ENCODE data around the gene HMBS. TPM values are rescaled to one million over a fixed set of nuclear protein-coding genes. Genes with fewer than 3 reads are reported as not detected.

The HMBS gene
- total RNA-seq, 4 donors from 2014 or later = 1.2 to 27.1 (median 9.8) TPM

DNA sequence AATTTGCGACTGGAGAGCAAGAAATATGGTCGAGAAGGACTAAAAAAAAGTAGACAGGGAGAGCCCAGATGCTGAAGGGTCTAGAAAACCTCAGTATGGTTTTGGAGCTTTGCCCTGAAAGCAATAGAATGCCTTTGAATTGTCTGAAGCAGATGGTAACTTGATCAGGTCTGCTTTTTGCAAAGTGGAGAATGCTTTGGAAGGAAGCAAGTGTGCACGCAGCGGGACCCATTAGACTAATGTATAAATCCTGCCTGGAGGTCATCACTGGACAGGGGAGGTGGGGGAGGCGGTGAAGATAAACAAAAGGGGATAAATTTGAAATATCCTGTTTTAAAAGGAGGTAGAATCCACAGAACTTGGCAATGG is 35.9 kb downstream of the HMBS start:
- ATAC-seq = no peak
- H3K9me3 ChIP-seq = no peaks in the 10 kb centered on the region
- H3K4me1 ChIP-seq = peaks cover 2 to 33% (median 6%) of the 10 kb centered on the region in 3 donors
- H3K36me3 ChIP-seq = peaks cover 0 to 35% of the 10 kb centered on the region in 2 donors
- H3K4me3 ChIP-seq = peak overlapping the region; percentile 24 to 78
- no peaks in the 10 kb centered on the region for H3K27me3 ChIP-seq
- TF ChIP-seq CTCF (IDR thresholded peaks at IDR 0.05) (no peak), EP300 (IDR thresholded peaks at IDR 0.05) (no peak), POLR2A (IDR thresholded peaks at IDR 0.05) (no peak), POLR2AphosphoS5 (IDR thresholded peaks at IDR 0.05) (no peak)
- peak overlapping the region in 3 of 4 donors; percentile 86 to 91 (median 87) for H3K27ac ChIP-seq
- WGBS, 2 donors (ENCODE audit: low coverage in 1 of 2) = 7 to 11% methylated on average over 4 to 5 of the region's 5 CpGs

DNA sequence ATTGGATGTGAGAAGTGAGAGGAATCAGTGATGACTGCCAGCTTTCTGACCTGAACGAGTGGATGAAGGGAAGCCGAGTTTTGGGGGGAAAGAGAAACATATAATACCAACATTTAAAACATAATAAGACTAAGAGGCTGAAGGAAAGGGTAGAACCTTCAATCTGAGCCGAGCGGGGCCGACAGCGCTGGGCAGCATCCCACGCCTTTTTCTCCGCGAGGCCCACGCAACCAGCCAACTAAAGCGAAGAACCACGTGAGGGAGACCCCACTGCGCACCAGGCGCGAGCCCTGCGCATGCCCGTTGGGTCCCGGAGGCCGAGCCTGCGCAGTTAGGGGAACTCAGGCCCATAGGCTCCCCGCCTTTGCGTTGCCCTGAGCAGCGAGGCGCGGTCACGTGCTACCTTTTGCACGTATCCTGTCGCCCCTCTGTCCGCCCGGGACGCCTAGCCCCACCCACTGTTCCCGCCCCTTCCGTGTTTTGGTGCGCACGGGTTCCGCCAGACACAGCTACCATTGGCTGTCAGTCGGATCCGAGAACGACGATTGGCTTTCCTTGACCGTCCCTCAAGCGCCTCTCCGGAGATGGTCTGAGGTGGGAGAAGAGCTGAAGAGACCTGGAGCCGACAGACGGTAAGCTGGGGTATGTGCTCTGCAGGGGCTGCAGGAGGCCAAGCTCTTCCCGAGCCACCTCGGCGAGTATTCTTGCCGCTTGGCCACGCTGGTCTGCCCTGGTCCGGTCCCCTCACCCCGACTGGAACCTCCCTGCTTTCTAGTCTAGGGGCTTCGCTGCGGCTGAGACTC is 36.5 kb downstream of the HMBS start, which contains the start of gene HINFP:
TSS of gene HINFP (plus strand) at position 573 of the 803 bp plus-strand sequence. CDS start 5,365 bp downstream, outside the sequence.
- TF ChIP-seq EP300 (IDR thresholded peaks at IDR 0.05) (no peak), POLR2A (IDR thresholded peaks at IDR 0.05) (peak; percentile 64 to 79), POLR2AphosphoS5 (IDR thresholded peaks at IDR 0.05) (peak; percentile 86)
- Histone ChIP-seq H3K27ac (peak within 1 kb of the TSS; percentile 2 to 91 (median 86)), H3K27me3 (no peaks in the 10 kb centered on the region), H3K4me1 (peaks cover 2 to 39% (median 6%) of the 10 kb centered on the region in 3 donors), H3K36me3 (peaks cover 0 to 32% of the 10 kb centered on the region in 2 donors), H3K4me3 (peak within 1 kb of the TSS; percentile 43 to 78), H3K9me3 (no peaks in the 10 kb centered on the region)
- ATAC-seq = peak; percentile 99
- 0% methylated on average over 1 to 5 of the region's 54 CpGs for WGBS, 2 donors (ENCODE audit: low coverage in 1 of 2)

DNA sequence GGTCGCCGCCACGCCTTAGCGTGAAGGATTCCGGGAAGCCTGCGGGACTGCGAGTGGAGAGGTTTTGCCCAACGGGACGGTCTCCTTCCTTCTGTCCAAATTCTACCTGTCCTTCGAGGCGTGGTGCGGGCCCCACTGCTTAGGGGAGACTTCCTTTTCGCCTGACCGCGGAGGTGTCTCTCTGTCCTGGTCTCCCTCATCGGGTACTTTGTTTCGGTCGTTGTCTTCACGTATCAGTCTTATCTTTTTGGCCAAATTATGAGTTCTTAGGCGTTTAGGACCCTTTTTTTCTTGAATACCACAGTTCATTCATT is 37.1 kb downstream of the HMBS start:
- no peak for ATAC-seq
- TF ChIP-seq EP300 (IDR thresholded peaks at IDR 0.05) = no peak
- no peak for TF ChIP-seq POLR2AphosphoS5 (IDR thresholded peaks at IDR 0.05)
- no peak for TF ChIP-seq CTCF (IDR thresholded peaks at IDR 0.05)
- no peak for TF ChIP-seq POLR2A (IDR thresholded peaks at IDR 0.05)
- H3K27ac ChIP-seq = peak overlapping the region; percentile 2 to 91 (median 86)
- H3K36me3 ChIP-seq = peaks cover 0 to 30% of the 10 kb centered on the region in 2 donors
- no peaks in the 10 kb centered on the region for H3K27me3 ChIP-seq
- peaks cover 2 to 45% (median 6%) of the 10 kb centered on the region in 3 donors for H3K4me1 ChIP-seq
- peak overlapping the region; percentile 43 to 78 for H3K4me3 ChIP-seq
- H3K9me3 ChIP-seq = no peaks in the 10 kb centered on the region
- WGBS, 2 donors (ENCODE audit: low coverage in 1 of 2) = 0% methylated on average over 7 to 19 of the region's 20 CpGs

DNA sequence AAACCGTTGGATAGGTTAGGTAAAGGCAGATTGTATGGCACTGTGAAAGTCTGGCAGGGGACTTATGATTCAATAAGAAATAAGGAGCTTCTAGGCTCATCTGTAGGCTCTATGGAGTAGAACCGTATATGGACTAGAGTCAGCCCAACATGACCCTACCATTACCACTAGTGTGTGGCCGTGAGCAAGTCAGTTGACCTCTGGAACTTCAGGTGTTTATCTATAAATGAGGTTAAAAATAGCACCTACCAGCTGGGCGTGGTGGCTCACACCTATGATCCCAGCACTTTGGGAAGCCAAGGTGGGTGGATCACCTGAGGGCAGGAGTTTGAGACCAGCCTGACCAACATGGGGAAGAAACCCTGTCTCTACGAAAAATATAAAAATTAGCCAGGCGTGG is 41.1 kb downstream of the HMBS start:
- ATAC-seq = no peak
- Histone ChIP-seq H3K27ac (no peak overlapping the region), H3K4me3 (no peak overlapping the region), H3K4me1 (peaks cover 2 to 44% (median 6%) of the 10 kb centered on the region in 3 donors), H3K36me3 (peaks cover 0 to 67% of the 10 kb centered on the region in 2 donors), H3K9me3 (no peaks in the 10 kb centered on the region), H3K27me3 (no peaks in the 10 kb centered on the region)
- TF ChIP-seq CTCF (IDR thresholded peaks at IDR 0.05) (no peak), POLR2A (IDR thresholded peaks at IDR 0.05) (no peak), EP300 (IDR thresholded peaks at IDR 0.05) (no peak), POLR2AphosphoS5 (IDR thresholded peaks at IDR 0.05) (no peak)
- WGBS, 2 donors (ENCODE audit: low coverage in 1 of 2) = 79% methylated on average over 5 of the region's 6 CpGs

DNA sequence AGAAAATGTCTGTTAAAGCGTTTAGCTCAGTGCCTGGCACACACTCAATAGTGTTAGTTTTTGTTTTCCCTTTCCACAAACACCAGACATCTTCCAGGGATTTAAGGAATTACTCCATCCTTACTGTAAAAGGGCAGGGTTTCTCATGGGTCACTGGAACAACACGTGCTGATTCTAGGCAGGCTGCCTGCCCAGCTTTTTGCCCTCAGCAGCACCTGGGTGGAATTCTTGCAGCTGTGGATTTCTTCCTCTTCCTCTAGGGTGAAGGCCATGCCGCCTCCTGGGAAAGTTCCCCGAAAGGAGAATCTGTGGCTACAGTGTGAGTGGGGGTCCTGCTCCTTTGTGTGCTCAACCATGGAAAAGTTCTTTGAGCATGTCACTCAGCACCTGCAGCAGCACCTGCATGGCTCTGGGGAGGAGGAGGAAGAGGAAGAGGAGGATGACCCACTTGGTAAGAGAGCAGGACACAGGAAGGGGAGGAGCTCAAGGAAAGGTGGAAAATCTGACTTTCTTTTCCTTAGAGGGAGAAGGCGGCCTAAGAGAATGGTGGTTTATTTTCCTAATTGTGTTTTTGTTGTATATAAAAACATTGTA is 42.1 kb downstream of the HMBS start:
- Histone ChIP-seq H3K27ac (peak overlapping the region in 1 of 4 donors; percentile 10), H3K4me3 (no peak overlapping the region), H3K9me3 (no peaks in the 10 kb centered on the region), H3K4me1 (peaks cover 2 to 42% (median 6%) of the 10 kb centered on the region in 3 donors), H3K36me3 (peaks cover 0 to 77% of the 10 kb centered on the region in 2 donors), H3K27me3 (no peaks in the 10 kb centered on the region)
- no peak for ATAC-seq
- no peak for TF ChIP-seq POLR2A (IDR thresholded peaks at IDR 0.05)
- TF ChIP-seq POLR2AphosphoS5 (IDR thresholded peaks at IDR 0.05) = no peak
- no peak for TF ChIP-seq EP300 (IDR thresholded peaks at IDR 0.05)
- TF ChIP-seq CTCF (IDR thresholded peaks at IDR 0.05) = no peak
- 45 to 52% methylated on average over 5 of the region's 5 CpGs for WGBS, 2 donors (ENCODE audit: low coverage in 1 of 2)
